WTC11 (cell line): Measurements from ENCODE around the gene DGKA. TPM values are rescaled to one million over a fixed set of nuclear protein-coding genes. Genes with fewer than 3 reads are reported as not detected.

Experiments
- ATAC-seq: fragments of 200-7000 bp; cut with Tn5 transposase; 2 replicates; pipeline ENCODE4 v1.10.0; 2021; ENCODE audit warnings: mild to moderate bottlenecking, moderate library complexity
- CTCF ChIA-PET: fragments of 300-600 bp; sonication (Branson Sonifier 250); formaldehyde crosslinking; loops from one replicate; lab custom pipeline; 2021; ENCODE audit warnings: antibody characterized with exemption; lab: Charles Lee
- POLR2A ChIA-PET: fragments of 350-600 bp; sonication (Branson Sonifier 250); formaldehyde crosslinking; loops from one replicate; lab custom pipeline; 2021; ENCODE audit warnings: antibody characterized with exemption; lab: Charles Lee
- DNase-seq: peaks from one replicate; pipeline ENCODE4 v3.0.0; 2021; ENCODE audit warnings: low spot score
- H3K27ac Mint-ChIP-seq: 2 replicates; pipeline ENCODE4 v1.8.0; 2021; ENCODE audit warnings: mixed read lengths
- H3K27me3 Mint-ChIP-seq: 2 replicates; pipeline ENCODE4 v1.8.0; 2021; ENCODE audit warnings: low read depth, mild to moderate bottlenecking, moderate library complexity, mixed read lengths
- H3K36me3 Mint-ChIP-seq: 2 replicates; pipeline ENCODE4 v1.8.0; 2021; ENCODE audit warnings: mixed read lengths
- H3K4me1 Mint-ChIP-seq: 2 replicates; pipeline ENCODE4 v1.8.0; 2022; ENCODE audit warnings: mixed read lengths
- H3K4me3 Mint-ChIP-seq: 2 replicates; pipeline ENCODE4 v1.8.0; 2021; ENCODE audit warnings: mild to moderate bottlenecking, moderate library complexity, mixed read lengths
- H3K9me3 Mint-ChIP-seq: 2 replicates; pipeline ENCODE4 v1.8.0; 2021; ENCODE audit warnings: mixed read lengths
- ATF2 ChIP-seq: sonication (generic); formaldehyde crosslinking; IDR thresholded peaks from 2 replicates; pipeline ENCODE4 v1.8.1; 2022; ENCODE audit warnings: low read depth, missing genetic modification reagents, borderline replicate concordance
- CREB1 ChIP-seq: sonication (generic); formaldehyde crosslinking; IDR thresholded peaks from 2 replicates; pipeline ENCODE4 v1.8.0; 2023; ENCODE audit warnings: mild to moderate bottlenecking, missing genetic modification reagents
- CTCF ChIP-seq: fragments of 200-600 bp; IDR thresholded peaks from 2 replicates; pipeline ENCODE4 v1.8.0; 2022; ENCODE audit warnings: antibody characterized with exemption
- FOXK1 ChIP-seq: sonication (generic); formaldehyde crosslinking; IDR thresholded peaks from 2 replicates; pipeline ENCODE4 v1.8.0; 2022; ENCODE audit warnings: mild to moderate bottlenecking, moderate library complexity, missing genetic modification reagents
- GABPB1 ChIP-seq: sonication (generic); formaldehyde crosslinking; IDR thresholded peaks from 2 replicates; pipeline ENCODE4 v1.8.1; 2023; ENCODE audit warnings: mild to moderate bottlenecking, missing genetic modification reagents
- HMGXB4 ChIP-seq: sonication (generic); formaldehyde crosslinking; IDR thresholded peaks from 2 replicates; pipeline ENCODE4 v1.8.1; 2023; ENCODE audit warnings: mild to moderate bottlenecking, moderate library complexity, missing genetic modification reagents
- IRF1 ChIP-seq: sonication (generic); formaldehyde crosslinking; IDR thresholded peaks from 2 replicates; pipeline ENCODE4 v1.8.0; 2023; ENCODE audit warnings: missing genetic modification reagents
- KAT7 ChIP-seq: sonication (generic); formaldehyde crosslinking; IDR thresholded peaks from 2 replicates; pipeline ENCODE4 v1.8.1; 2023; ENCODE audit warnings: missing genetic modification reagents, mild to moderate bottlenecking, borderline replicate concordance
- PRDM15 ChIP-seq: sonication (generic); formaldehyde crosslinking; IDR thresholded peaks from 2 replicates; pipeline ENCODE4 v1.8.0; 2022; ENCODE audit warnings: missing genetic modification reagents
- PRRX2 ChIP-seq: fragments of 250-450 bp; sonication (Bioruptor Pico); IDR thresholded peaks from 2 replicates; pipeline ENCODE4 v1.8.0; 2021; ENCODE audit warnings: mild to moderate bottlenecking
- SMAD3 ChIP-seq: sonication (generic); formaldehyde crosslinking; IDR thresholded peaks from 2 replicates; pipeline ENCODE4 v1.8.0; 2022; ENCODE audit warnings: missing genetic modification reagents, mild to moderate bottlenecking, borderline replicate concordance
- TEAD4 ChIP-seq: sonication (generic); formaldehyde crosslinking; IDR thresholded peaks from 2 replicates; pipeline ENCODE4 v1.8.0; 2022; ENCODE audit warnings: mild to moderate bottlenecking, missing genetic modification reagents
- USF2 ChIP-seq: sonication (generic); formaldehyde crosslinking; IDR thresholded peaks from 2 replicates; pipeline ENCODE4 v1.8.1; 2023; ENCODE audit warnings: mild to moderate bottlenecking, missing genetic modification reagents, moderate library complexity
- ZBTB21 ChIP-seq: sonication (generic); formaldehyde crosslinking; IDR thresholded peaks from 2 replicates; pipeline ENCODE4 v1.8.1; 2023; ENCODE audit warnings: mild to moderate bottlenecking, missing genetic modification reagents, borderline replicate concordance
- ZBTB43 ChIP-seq: sonication (generic); formaldehyde crosslinking; IDR thresholded peaks from 2 replicates; pipeline ENCODE4 v1.8.1; 2023; ENCODE audit warnings: mild to moderate bottlenecking, missing genetic modification reagents
- ZNF232 ChIP-seq: sonication (generic); formaldehyde crosslinking; IDR thresholded peaks from 2 replicates; pipeline ENCODE4 v1.8.0; 2022; ENCODE audit warnings: mild to moderate bottlenecking, missing genetic modification reagents
- ZNF396 ChIP-seq: fragments of 250-450 bp; sonication (Bioruptor Pico); IDR thresholded peaks from 2 replicates; pipeline ENCODE4 v1.8.0; 2021; ENCODE audit warnings: mild to moderate bottlenecking, moderate library complexity, borderline replicate concordance
- total RNA-seq: library from RNA; stranded (reverse); gene quantifications from 3 replicates; pipeline ENCODE4 v1.2.3, GENCODE V29; 2021

DGKA gene
- total RNA-seq, 1 experiment from 2014 or later, result 25.5 TPM

GRCh38 chr12:55926738-55927587 lies 4.0 kb upstream of the DGKA start (continued):
- no peak for TF ChIP-seq PRDM15 (CRISPR knock-in tag)
- no peak for TF ChIP-seq PRRX2 (CRISPR knock-in tag)
- no peak for TF ChIP-seq KAT7 (CRISPR knock-in tag)
- no peak for TF ChIP-seq ZNF232 (CRISPR knock-in tag)
- no peak for TF ChIP-seq IRF1
- peak; percentile 53; the same call in 1 of the 2 replicates for TF ChIP-seq GABPB1 (CRISPR knock-in tag)
- peak; percentile 58; the same call in 1 of the 2 replicates for TF ChIP-seq FOXK1
- no peak for TF ChIP-seq SMAD3
- TF ChIP-seq CTCF, result peak; percentile 51
- TF ChIP-seq CREB1 (CRISPR knock-in tag), result no peak
- TF ChIP-seq TEAD4 (CRISPR knock-in tag), result no peak
- TF ChIP-seq ZBTB21 (CRISPR knock-in tag), result no peak

GRCh38 chr12:55927588-55928502 lies 3.1 kb upstream of the DGKA start, which contains the start of gene PYM1:
Gene PYM1 (minus strand): TSS chr12:55927894. CDS start chr12:55927761, 133 bp downstream.
- POLR2A ChIA-PET, result interaction anchor here (0.5 to 2.7 kb wide), 7 partner anchors 46 to 199 kb away, joined by 3 to 16 read pairs (median 4); partner anchors contain the start of genes DNAJC14, ORMDL2, PA2G4 and RAB5B
- H3K27me3 Mint-ChIP-seq, result peaks cover 18% of the 10 kb centered on the region
- TF ChIP-seq HMGXB4 (peak; percentile 90; the same call in 1 of the 2 replicates), ATF2 (CRISPR knock-in tag) (no peak), USF2 (CRISPR knock-in tag) (no peak), ZNF396 (CRISPR knock-in tag) (no peak), ZBTB43 (CRISPR knock-in tag) (peak; percentile 18; the same call in 1 of the 2 replicates)

More at GRCh38 chr12:55927588-55928502, 3.1 kb upstream of the DGKA start, which contains the start of gene PYM1:
- Mint-ChIP-seq H3K36me3 (peaks cover 21% of the 10 kb centered on the region), H3K4me3 (peak within 1 kb of the TSS; percentile 94), H3K27ac (peak within 1 kb of the TSS; percentile 99), H3K9me3 (no peaks in the 10 kb centered on the region), H3K4me1 (peaks cover 48% of the 10 kb centered on the region)
- ATAC-seq, result peak; percentile 76
- CTCF ChIA-PET, result interaction anchor here (0.7 to 5.0 kb wide), 10 partner anchors 12 to 189 kb away, joined by 4 to 32 read pairs (median 6); partner anchors contain the start of genes DNAJC14 and RAB5B
- peak; percentile 79 for DNase-seq
